Subcutaneous abdominal adipose tissue (tissue), 5 donors: ENCODE results near the gene NOPCHAP1.

ENCODE experiments used
- H3K27ac ChIP-seq: one replicate; pipeline ENCODE4 v1.7.0; 2013; ENCODE audit warnings: low read depth, mild to moderate bottlenecking, inconsistent platforms, low read length, moderate library complexity
- H3K27me3 ChIP-seq, 5 donors: one replicate each; pipeline ENCODE4 v1.7.0; 2013; ENCODE audit warnings: low read length in 5 of 5, inconsistent platforms in 1 of 5; ENCODE audit not compliant: control insufficient read depth in 5 of 5, insufficient read depth in 4 of 5
- H3K36me3 ChIP-seq, 5 donors: one replicate each; pipeline ENCODE4 v1.7.0; 2013; ENCODE audit warnings: low read length in 5 of 5; ENCODE audit not compliant: control insufficient read depth in 5 of 5, insufficient read depth in 5 of 5
- H3K4me1 ChIP-seq, 5 donors: one replicate each; pipeline ENCODE4 v1.7.0; 2013; ENCODE audit warnings: low read length in 5 of 5, mild to moderate bottlenecking in 3 of 5, moderate library complexity in 1 of 5; ENCODE audit not compliant: control insufficient read depth in 5 of 5, insufficient read depth in 5 of 5
- H3K4me3 ChIP-seq, 5 donors: one replicate each; pipeline ENCODE4 v1.7.0; 2013; ENCODE audit warnings: low read length in 5 of 5, low read depth in 1 of 5
- H3K9ac ChIP-seq, 5 donors: one replicate each; pipeline ENCODE4 v1.7.0; 2013; ENCODE audit warnings: low read length in 5 of 5, mild to moderate bottlenecking in 4 of 5, moderate library complexity in 3 of 5
- H3K9me3 ChIP-seq, 5 donors: one replicate each; pipeline ENCODE4 v1.7.0; 2013; ENCODE audit warnings: low read length in 5 of 5; ENCODE audit not compliant: control insufficient read depth in 5 of 5
- donor health status: healthy.
- donor health status: healthy.
- donor health status: healthy.
- donor health status: healthy.
- donor health status: healthy.

NOPCHAP1 gene

DNA sequence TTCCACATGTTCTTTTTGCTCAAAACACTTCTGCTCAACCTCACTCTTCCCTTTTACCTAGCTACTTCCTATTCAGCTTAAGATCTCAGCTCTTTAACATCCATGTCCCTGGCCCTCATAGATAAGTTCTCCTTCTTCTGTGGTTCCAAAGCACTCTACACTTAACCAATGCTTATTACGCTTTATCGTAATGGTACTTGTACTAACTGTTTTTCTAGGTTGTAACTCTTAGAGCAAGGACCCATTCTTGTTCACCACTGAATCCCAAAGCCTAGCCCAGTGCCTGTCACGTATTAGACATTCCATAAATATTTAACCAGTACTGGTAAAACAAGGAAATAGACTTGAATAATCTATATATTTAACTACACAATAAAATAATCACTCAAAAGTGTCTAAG, 33.3 kb upstream of the NOPCHAP1 start:
- Histone ChIP-seq H3K9me3 (no peaks in the 10 kb centered on the region), H3K27me3 (no peaks in the 10 kb centered on the region), H3K4me1 (peaks cover 0 to 14% (median 6%) of the 10 kb centered on the region in 5 donors), H3K9ac (no peak overlapping the region), H3K4me3 (no peak overlapping the region), H3K27ac (no peak overlapping the region), H3K36me3 (no peaks in the 10 kb centered on the region)

- H3K4me3 ChIP-seq = no peak overlapping the region
- H3K4me1 ChIP-seq = peaks cover 0 to 14% (median 6%) of the 10 kb centered on the region in 5 donors
- no peaks in the 10 kb centered on the region for H3K36me3 ChIP-seq
- H3K27ac ChIP-seq = no peak overlapping the region
- H3K9me3 ChIP-seq = no peaks in the 10 kb centered on the region
- H3K9ac ChIP-seq = no peak overlapping the region
- no peaks in the 10 kb centered on the region for H3K27me3 ChIP-seq
Measured at GRCh38 chr12:104953323-104953722, 32.8 kb upstream of the NOPCHAP1 start.

- Histone ChIP-seq H3K27me3 (no peaks in the 10 kb centered on the region), H3K4me1 (peaks cover 0 to 28% (median 18%) of the 10 kb centered on the region in 5 donors), H3K36me3 (no peaks in the 10 kb centered on the region), H3K9ac (no peak overlapping the region), H3K4me3 (no peak overlapping the region), H3K9me3 (no peaks in the 10 kb centered on the region), H3K27ac (no peak overlapping the region)
Measured at GRCh38 chr12:104955703-104956102, 30.4 kb upstream of the NOPCHAP1 start.

- H3K9ac ChIP-seq = peak overlapping the region in 4 of 5 donors; percentile 69 to 77 (median 74)
- H3K36me3 ChIP-seq = no peaks in the 10 kb centered on the region
- peaks cover 0 to 28% (median 18%) of the 10 kb centered on the region in 5 donors for H3K4me1 ChIP-seq
- no peaks in the 10 kb centered on the region for H3K27me3 ChIP-seq
- peak overlapping the region; percentile 53 to 87 (median 78) for H3K4me3 ChIP-seq
- H3K9me3 ChIP-seq = no peaks in the 10 kb centered on the region
- peak overlapping the region; percentile 17 for H3K27ac ChIP-seq
Measured at GRCh38 chr12:104956870-104957718, 29.0 kb upstream of the NOPCHAP1 start.

DNA sequence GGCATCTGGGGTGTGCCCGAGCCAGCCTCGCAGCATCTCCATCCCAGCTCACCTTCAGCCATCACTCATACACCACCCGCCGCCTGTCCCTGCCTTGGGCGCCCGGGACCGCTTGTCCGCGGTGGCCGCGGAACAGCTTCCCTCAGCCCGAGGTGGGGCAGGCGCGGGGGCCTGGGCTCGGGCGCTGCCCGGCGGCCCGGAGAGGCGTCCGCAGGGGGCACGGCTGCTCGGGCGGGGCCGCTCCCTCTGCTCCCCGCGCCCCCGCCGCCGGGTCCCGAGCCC, 28.5 kb upstream of the NOPCHAP1 start:
- H3K27me3 ChIP-seq = no peaks in the 10 kb centered on the region
- peak overlapping the region in 4 of 5 donors; percentile 71 to 84 (median 77) for H3K9ac ChIP-seq
- peak overlapping the region; percentile 46 for H3K27ac ChIP-seq
- H3K4me1 ChIP-seq = peaks cover 0 to 28% (median 18%) of the 10 kb centered on the region in 5 donors
- H3K4me3 ChIP-seq = peak overlapping the region; percentile 53 to 87 (median 78)
- no peaks in the 10 kb centered on the region for H3K36me3 ChIP-seq
- no peaks in the 10 kb centered on the region for H3K9me3 ChIP-seq

GRCh38 chr12:104958001-104958804, 27.9 kb upstream of the NOPCHAP1 start, which contains the start of gene SLC41A2:
Gene SLC41A2, minus strand, starts transcription at chr12:104958290. Its CDS starts 29,763 bp downstream, at chr12:104928527.
- H3K36me3 ChIP-seq = no peaks in the 10 kb centered on the region
- peaks cover 0 to 28% (median 18%) of the 10 kb centered on the region in 5 donors for H3K4me1 ChIP-seq
- peak within 1 kb of the TSS in 4 of 5 donors; percentile 73 to 84 (median 80) for H3K9ac ChIP-seq
- no peaks in the 10 kb centered on the region for H3K9me3 ChIP-seq
- peak within 1 kb of the TSS; percentile 56 to 87 (median 78) for H3K4me3 ChIP-seq
- H3K27me3 ChIP-seq = no peaks in the 10 kb centered on the region
- peak within 1 kb of the TSS; percentile 74 for H3K27ac ChIP-seq

- H3K9ac ChIP-seq = peak overlapping the region in 4 of 5 donors; percentile 68 to 83 (median 77)
- no peaks in the 10 kb centered on the region for H3K36me3 ChIP-seq
- H3K4me3 ChIP-seq = peak overlapping the region; percentile 56 to 87 (median 78)
- no peaks in the 10 kb centered on the region for H3K27me3 ChIP-seq
- peak overlapping the region; percentile 74 for H3K27ac ChIP-seq
- no peaks in the 10 kb centered on the region for H3K9me3 ChIP-seq
- H3K4me1 ChIP-seq = peaks cover 0 to 28% (median 15%) of the 10 kb centered on the region in 5 donors
Measured at GRCh38 chr12:104958805-104959334, 27.2 kb upstream of the NOPCHAP1 start.

DNA sequence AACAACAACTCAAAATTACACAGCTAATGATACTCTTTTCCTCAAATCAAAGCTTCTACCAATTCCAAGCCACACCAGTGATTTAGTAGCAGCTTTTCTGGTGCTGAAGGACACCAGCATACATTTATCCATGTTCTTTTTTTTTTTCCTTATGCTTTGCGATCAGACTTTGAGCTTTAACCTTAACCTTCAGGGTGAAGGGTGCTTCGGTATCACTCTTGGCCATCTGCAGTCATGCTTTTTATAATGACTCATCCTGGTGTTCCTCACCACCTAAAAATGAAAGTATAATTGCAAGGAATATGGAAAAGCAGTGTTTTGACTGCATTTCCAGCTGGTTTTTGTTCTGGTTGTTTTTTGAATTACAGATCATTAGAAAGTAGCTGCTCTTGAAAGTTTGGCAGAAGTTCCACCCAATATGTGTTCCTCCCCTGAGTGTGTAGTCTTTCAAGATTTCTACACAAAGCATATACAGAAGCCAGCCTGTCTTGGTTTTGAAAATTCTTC, 26.7 kb upstream of the NOPCHAP1 start:
- peak overlapping the region; percentile 74 for H3K27ac ChIP-seq
- H3K9ac ChIP-seq = peak overlapping the region in 3 of 5 donors; percentile 68 to 81 (median 73)
- H3K27me3 ChIP-seq = no peaks in the 10 kb centered on the region
- H3K9me3 ChIP-seq = no peaks in the 10 kb centered on the region
- H3K4me1 ChIP-seq = peaks cover 0 to 28% (median 15%) of the 10 kb centered on the region in 5 donors
- H3K36me3 ChIP-seq = no peaks in the 10 kb centered on the region
- peak overlapping the region; percentile 56 to 87 (median 78) for H3K4me3 ChIP-seq

DNA sequence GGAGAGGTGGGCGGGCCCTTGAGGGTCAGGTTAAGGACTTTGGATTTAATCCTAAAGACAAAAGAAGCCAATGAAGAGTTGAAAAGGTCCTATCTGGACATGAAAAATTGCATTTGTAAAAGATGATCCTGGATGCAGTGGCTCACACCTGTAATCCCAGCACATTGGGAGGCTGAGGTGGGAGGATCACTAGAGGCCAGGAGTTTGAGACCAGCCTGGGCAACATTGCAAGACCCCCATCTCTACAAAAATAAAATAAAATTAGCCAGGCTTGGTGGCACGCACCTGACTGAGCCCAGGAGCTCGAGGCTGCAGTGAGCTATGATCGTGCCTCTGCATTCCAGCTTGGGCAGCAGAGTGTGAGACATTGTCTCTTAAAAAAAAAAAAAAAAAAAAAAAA, 25.7 kb upstream of the NOPCHAP1 start:
- Histone ChIP-seq H3K4me3 (no peak overlapping the region), H3K9me3 (no peaks in the 10 kb centered on the region), H3K36me3 (no peaks in the 10 kb centered on the region), H3K9ac (no peak overlapping the region), H3K27me3 (no peaks in the 10 kb centered on the region), H3K27ac (no peak overlapping the region), H3K4me1 (peaks cover 0 to 28% (median 15%) of the 10 kb centered on the region in 5 donors)
